Panc1 (cell line): ENCODE data around the gene SPTLC2. TPM values are rescaled to one million over a fixed set of nuclear protein-coding genes. Genes with fewer than 3 reads are reported as not detected.

ENCODE experiments used
- ATAC-seq: fragments of 200-7000 bp; cut with Tn5 transposase; 2 replicates; pipeline ENCODE4 v1.9.1; 2020; ENCODE audit warnings: mild to moderate bottlenecking, moderate library complexity
- BruUV-seq: library from RNA; stranded (reverse); fragments of 400-500 nt; replicated peaks from 2 replicates; lab custom pipeline; 2021; lab: Mats Ljungman, UMichigan
- CTCF ChIA-PET: fragments of 300-600 bp; sonication (Branson Sonifier 250); formaldehyde crosslinking; loops from one replicate; lab custom pipeline; 2022; ENCODE audit warnings: antibody characterized with exemption; lab: Charles Lee
- POLR2A ChIA-PET: fragments of 300-600 bp; sonication (Branson Sonifier 250); formaldehyde crosslinking; loops from one replicate; lab custom pipeline; 2022; ENCODE audit warnings: antibody characterized with exemption; lab: Charles Lee
- DNase-seq: peaks from one replicate; pipeline ENCODE4 v3.0.0-alpha.2; 2010; ENCODE audit warnings: low read depth, low spot score
- H3K27ac ChIP-seq: 2 replicates; pipeline ENCODE4 v1.5.1; 2011; ENCODE audit warnings: mild to moderate bottlenecking, low read length, inconsistent platforms
- H3K27me3 ChIP-seq: fragments of 200-500 bp; sonication (Bioruptor generic); 2 replicates; pipeline ENCODE4 v1.6.0; 2014; ENCODE audit warnings: low read length, inconsistent platforms; ENCODE audit not compliant: control insufficient read depth, insufficient read depth
- H3K36me3 ChIP-seq: fragments of 200-500 bp; sonication (Bioruptor generic); 2 replicates; pipeline ENCODE4 v1.5.1; 2014; ENCODE audit warnings: inconsistent platforms, mild to moderate bottlenecking, low read length, moderate library complexity; ENCODE audit not compliant: control insufficient read depth, insufficient read depth
- H3K4me1 ChIP-seq: 2 replicates; pipeline ENCODE4 v1.5.1; 2011; ENCODE audit warnings: inconsistent platforms, mild to moderate bottlenecking, low read length, moderate library complexity; ENCODE audit not compliant: control insufficient read depth, insufficient read depth
- H3K4me3 ChIP-seq, 2 experiments: 2 replicates each; pipeline ENCODE4 v1.5.1; 2011 to 2012; ENCODE audit warnings: low read depth in 2 of 2, low read length in 2 of 2, mild to moderate bottlenecking in 2 of 2, inconsistent platforms in 1 of 2, moderate library complexity in 1 of 2
- H3K9me3 ChIP-seq: fragments of 200-500 bp; sonication (Bioruptor generic); 2 replicates; pipeline ENCODE4 v1.5.1; 2014; ENCODE audit warnings: low read depth, mild to moderate bottlenecking, inconsistent platforms, low read length, moderate library complexity; ENCODE audit not compliant: control insufficient read depth, insufficient read depth
- POLR2AphosphoS5 ChIP-seq: IDR thresholded peaks from 2 replicates; pipeline ENCODE4 v1.6.1; 2012; ENCODE audit warnings: mild to moderate bottlenecking, low read depth, low read length, moderate library complexity
- SIN3A ChIP-seq: IDR thresholded peaks from 2 replicates; pipeline ENCODE4 v1.6.1; 2012; ENCODE audit warnings: low read depth, mild to moderate bottlenecking, low read length, moderate library complexity, borderline replicate concordance; ENCODE audit not compliant: insufficient read depth
- TCF7L2 ChIP-seq: IDR thresholded peaks from 2 replicates; pipeline ENCODE4 v1.6.1; 2011; ENCODE audit warnings: mild to moderate bottlenecking, low read depth, low read length, inconsistent platforms
- in situ Hi-C: cut with HindIII; loops from 2 replicates; pipeline ENCODE4 v1.10.0; 2016; ENCODE audit warnings: low sequenced_read_pairs, low pct_unique_long_range_greater_than_20kb
- intact Hi-C: fragments of 100-400 bp; cut with micrococcal nuclease; formaldehyde crosslinking; loops from one replicate; pipeline ENCODE4 v1.10.0; 2022; ENCODE audit not compliant: unreplicated experiment
- total RNA-seq: library from RNA; stranded (reverse); gene quantifications from one replicate; pipeline ENCODE4 v1.2.1, GENCODE V29; 2021; ENCODE audit not compliant: unreplicated experiment
- TF ChIP-seq, protein P1 (sequence below), 2 experiments: IDR thresholded peaks; 2 replicates each; pipeline ENCODE4 v1.6.1; 2011 to 2012; ENCODE audit warnings: low read depth in 2 of 2, control low read depth in 1 of 2, low read length in 1 of 2, mild to moderate bottlenecking in 1 of 2, moderate library complexity in 1 of 2; ENCODE audit not compliant: insufficient read depth in 1 of 2
- TF ChIP-seq, protein P2 (sequence below): fragments of 450-650 bp; IDR thresholded peaks from 2 replicates; pipeline ENCODE4 v1.5.1; 2017; ENCODE audit warnings: mild to moderate bottlenecking

The SPTLC2 gene
- total RNA-seq, 1 experiment from 2014 or later = 21.0 TPM

DNA sequence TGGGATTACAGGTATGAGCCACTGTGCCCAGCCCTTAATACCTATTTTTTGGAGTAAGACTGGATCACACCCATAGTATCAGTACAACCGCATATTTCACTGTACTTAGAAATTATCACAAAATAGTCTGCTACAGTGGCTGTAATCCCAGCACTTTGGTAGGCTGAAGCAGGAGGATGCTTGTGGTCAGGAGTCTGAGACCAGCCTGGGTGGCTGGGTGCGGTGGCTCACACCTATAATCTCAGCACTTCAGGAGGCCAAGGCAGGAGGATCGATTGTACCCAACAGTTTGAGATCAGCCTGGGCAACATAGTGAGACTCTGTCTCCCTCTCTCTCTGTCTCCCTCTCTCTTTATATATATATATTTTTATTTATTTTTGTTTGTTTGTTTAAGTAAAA is 5.9 kb downstream of the SPTLC2 start:
- TF ChIP-seq, protein P1, sequence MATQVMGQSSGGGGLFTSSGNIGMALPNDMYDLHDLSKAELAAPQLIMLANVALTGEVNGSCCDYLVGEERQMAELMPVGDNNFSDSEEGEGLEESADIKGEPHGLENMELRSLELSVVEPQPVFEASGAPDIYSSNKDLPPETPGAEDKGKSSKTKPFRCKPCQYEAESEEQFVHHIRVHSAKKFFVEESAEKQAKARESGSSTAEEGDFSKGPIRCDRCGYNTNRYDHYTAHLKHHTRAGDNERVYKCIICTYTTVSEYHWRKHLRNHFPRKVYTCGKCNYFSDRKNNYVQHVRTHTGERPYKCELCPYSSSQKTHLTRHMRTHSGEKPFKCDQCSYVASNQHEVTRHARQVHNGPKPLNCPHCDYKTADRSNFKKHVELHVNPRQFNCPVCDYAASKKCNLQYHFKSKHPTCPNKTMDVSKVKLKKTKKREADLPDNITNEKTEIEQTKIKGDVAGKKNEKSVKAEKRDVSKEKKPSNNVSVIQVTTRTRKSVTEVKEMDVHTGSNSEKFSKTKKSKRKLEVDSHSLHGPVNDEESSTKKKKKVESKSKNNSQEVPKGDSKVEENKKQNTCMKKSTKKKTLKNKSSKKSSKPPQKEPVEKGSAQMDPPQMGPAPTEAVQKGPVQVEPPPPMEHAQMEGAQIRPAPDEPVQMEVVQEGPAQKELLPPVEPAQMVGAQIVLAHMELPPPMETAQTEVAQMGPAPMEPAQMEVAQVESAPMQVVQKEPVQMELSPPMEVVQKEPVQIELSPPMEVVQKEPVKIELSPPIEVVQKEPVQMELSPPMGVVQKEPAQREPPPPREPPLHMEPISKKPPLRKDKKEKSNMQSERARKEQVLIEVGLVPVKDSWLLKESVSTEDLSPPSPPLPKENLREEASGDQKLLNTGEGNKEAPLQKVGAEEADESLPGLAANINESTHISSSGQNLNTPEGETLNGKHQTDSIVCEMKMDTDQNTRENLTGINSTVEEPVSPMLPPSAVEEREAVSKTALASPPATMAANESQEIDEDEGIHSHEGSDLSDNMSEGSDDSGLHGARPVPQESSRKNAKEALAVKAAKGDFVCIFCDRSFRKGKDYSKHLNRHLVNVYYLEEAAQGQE (IDR thresholded peaks at IDR 0.05; ENCODE audit: insufficient read depth in 1 of 2, low read depth in 2 of 2, low read length in 1 of 2) = no peak
- TF ChIP-seq, protein P2, sequence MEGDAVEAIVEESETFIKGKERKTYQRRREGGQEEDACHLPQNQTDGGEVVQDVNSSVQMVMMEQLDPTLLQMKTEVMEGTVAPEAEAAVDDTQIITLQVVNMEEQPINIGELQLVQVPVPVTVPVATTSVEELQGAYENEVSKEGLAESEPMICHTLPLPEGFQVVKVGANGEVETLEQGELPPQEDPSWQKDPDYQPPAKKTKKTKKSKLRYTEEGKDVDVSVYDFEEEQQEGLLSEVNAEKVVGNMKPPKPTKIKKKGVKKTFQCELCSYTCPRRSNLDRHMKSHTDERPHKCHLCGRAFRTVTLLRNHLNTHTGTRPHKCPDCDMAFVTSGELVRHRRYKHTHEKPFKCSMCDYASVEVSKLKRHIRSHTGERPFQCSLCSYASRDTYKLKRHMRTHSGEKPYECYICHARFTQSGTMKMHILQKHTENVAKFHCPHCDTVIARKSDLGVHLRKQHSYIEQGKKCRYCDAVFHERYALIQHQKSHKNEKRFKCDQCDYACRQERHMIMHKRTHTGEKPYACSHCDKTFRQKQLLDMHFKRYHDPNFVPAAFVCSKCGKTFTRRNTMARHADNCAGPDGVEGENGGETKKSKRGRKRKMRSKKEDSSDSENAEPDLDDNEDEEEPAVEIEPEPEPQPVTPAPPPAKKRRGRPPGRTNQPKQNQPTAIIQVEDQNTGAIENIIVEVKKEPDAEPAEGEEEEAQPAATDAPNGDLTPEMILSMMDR = no peak
- TF ChIP-seq TCF7L2 = no peak
- no peak for TF ChIP-seq POLR2AphosphoS5
- TF ChIP-seq SIN3A = no peak
- Histone ChIP-seq H3K4me1 (peaks cover 15% of the 10 kb centered on the region), H3K27ac (no peak overlapping the region), H3K27me3 (no peaks in the 10 kb centered on the region), H3K36me3 (peaks cover 1% of the 10 kb centered on the region; the same call in 1 of the 2 replicates), H3K4me3 (no peak overlapping the region), H3K9me3 (no peaks in the 10 kb centered on the region)
- DNase-seq (no peak), ATAC-seq (no peak)
- ChIA-PET CTCF (no interaction called here), POLR2A (no interaction called here)
- no TSS peak for BruUV-seq
- in situ Hi-C loops (no loop called here), intact Hi-C loops (no loop called here)

DNA sequence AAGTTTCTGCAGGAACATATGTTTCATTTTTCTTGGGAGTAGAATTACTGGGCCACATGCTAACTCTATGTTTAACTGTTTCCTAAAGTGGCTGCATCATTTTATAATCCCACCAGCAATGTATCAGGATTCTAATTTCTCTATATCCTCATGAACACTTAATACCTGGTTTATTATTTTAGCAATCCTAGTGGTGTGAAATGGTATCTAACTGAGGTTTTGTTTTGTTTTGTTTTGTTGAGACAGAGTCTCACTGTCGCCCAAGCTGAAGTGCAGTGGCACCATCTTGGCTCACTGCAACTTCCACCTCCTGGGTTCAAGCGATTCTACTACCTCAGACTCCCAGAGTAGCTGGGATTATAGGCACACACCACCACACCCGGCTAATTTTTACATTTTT is 6.5 kb downstream of the SPTLC2 start:
- TF ChIP-seq POLR2AphosphoS5 (no peak), SIN3A (no peak), TCF7L2 (no peak)
- TF ChIP-seq, protein P1 (IDR thresholded peaks at IDR 0.05; ENCODE audit: insufficient read depth in 1 of 2, low read depth in 2 of 2, low read length in 1 of 2) = no peak
- TF ChIP-seq, protein P2 = no peak
- Histone ChIP-seq H3K36me3 (no peaks in the 10 kb centered on the region), H3K4me1 (peaks cover 15% of the 10 kb centered on the region), H3K27me3 (no peaks in the 10 kb centered on the region), H3K4me3 (no peak overlapping the region), H3K9me3 (no peaks in the 10 kb centered on the region), H3K27ac (no peak overlapping the region)
- in situ Hi-C loops = no loop called here
- ChIA-PET POLR2A (no interaction called here), CTCF (no interaction called here)
- no peak for ATAC-seq
- BruUV-seq = no TSS peak
- no peak for DNase-seq
- intact Hi-C loops = no loop called here
